ENCODE data around the gene ARHGEF16.

DNA sequence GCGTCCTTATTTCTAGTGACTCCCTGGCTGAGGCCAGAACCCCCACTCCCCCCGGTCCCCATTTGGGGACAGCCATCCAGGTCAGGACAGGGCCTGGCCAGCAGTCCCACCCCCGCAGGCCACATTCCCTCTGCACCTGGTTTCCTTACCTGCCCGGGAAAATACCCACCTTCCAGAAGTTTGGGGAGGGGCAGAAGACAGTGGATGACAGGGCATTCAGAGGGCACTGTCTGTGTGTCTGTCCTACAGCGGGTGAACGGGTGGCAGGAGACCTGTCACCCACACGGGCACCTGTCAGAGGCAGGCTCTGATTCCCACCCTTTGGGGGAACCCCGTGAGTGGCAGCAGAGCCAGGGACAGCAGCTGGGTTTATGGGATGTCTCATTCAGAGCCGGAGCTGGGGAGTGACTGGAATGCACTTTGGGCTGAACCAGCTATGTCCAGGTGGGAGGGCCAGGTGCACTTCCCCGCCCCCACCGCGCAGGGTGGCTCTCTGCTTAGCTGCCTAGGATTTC, 2.0 kb downstream of the ARHGEF16 start:
- TF ChIP-seq POLR2A (IDR thresholded peaks at IDR 0.05), result no peak
- TF ChIP-seq, protein P1, sequence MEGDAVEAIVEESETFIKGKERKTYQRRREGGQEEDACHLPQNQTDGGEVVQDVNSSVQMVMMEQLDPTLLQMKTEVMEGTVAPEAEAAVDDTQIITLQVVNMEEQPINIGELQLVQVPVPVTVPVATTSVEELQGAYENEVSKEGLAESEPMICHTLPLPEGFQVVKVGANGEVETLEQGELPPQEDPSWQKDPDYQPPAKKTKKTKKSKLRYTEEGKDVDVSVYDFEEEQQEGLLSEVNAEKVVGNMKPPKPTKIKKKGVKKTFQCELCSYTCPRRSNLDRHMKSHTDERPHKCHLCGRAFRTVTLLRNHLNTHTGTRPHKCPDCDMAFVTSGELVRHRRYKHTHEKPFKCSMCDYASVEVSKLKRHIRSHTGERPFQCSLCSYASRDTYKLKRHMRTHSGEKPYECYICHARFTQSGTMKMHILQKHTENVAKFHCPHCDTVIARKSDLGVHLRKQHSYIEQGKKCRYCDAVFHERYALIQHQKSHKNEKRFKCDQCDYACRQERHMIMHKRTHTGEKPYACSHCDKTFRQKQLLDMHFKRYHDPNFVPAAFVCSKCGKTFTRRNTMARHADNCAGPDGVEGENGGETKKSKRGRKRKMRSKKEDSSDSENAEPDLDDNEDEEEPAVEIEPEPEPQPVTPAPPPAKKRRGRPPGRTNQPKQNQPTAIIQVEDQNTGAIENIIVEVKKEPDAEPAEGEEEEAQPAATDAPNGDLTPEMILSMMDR (IDR thresholded peaks at IDR 0.05 in 4 of 5, conservative IDR thresholded peaks at IDR 0.05 in 1 of 5), result no peak

All from gastrocnemius medialis (tissue), 4 donors.